Stimulated activated CD8-positive, alpha-beta memory T cell treated with anti-CD3 and anti-CD28 coated beads, Interleukin-12 subunit alpha, Interleukin-12 subunit beta, amount 100 ng/mL, for 24 hours (primary cell): Measurements from ENCODE around the gene RBM7.

Experiments used
- DNase-seq: peaks from one replicate; pipeline ENCODE4 v3.0.0-alpha.2; 2020; ENCODE audit errors: extremely low read depth

The RBM7 gene

DNA sequence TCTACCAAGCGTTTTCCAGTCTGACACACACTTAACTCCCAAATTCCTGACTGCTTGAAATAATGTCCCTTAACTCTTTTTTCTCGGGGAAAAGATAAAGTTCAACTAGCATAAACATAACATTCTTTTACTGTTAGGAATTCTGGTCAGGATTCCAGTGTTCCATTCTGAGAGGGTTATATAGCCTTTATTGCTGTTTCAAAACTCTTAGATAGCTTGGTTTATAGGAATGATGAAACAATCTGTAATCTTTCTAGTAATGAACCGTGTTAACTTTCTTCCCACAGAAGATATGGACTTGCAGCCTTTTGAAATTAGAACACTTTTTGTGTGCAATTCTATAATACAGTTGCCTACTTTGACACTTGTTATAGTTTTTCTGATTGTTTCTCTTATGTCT lies 47.4 kb downstream of the RBM7 start:
- no peak for DNase-seq

DNA sequence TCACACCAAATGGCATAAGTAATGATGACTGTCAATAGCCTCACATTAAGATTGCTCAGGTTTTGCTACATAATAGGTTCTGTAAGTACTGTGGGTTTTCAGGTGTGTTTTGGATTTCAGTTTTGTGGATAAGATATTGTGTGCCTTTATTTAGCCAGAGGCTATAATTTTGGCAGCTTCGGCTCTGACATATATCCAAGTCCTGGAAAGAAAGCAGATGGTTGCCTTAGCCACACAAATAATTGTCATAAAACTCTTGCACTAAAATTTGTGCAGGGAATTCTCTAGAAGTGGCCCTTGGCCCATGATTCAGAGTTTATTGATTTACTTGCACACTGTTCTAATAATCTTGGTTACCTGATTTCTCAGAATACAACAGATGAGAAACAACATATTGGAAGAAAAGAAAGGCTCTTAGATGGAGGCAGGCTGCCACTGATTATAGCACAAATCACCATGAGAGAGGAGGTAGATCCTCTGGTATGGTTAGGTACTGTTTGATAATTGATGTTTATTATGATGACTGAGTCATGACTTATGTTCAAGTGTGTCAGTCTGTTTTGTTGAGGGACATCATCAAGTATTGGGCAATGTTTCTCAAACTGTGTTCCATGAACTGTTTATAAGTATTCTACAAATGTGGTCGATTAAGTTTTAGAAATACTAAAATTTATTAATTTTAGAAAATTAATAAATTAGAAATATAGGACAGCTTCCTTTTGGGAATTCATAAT lies 48.5 kb downstream of the RBM7 start:
- no peak for DNase-seq

DNA sequence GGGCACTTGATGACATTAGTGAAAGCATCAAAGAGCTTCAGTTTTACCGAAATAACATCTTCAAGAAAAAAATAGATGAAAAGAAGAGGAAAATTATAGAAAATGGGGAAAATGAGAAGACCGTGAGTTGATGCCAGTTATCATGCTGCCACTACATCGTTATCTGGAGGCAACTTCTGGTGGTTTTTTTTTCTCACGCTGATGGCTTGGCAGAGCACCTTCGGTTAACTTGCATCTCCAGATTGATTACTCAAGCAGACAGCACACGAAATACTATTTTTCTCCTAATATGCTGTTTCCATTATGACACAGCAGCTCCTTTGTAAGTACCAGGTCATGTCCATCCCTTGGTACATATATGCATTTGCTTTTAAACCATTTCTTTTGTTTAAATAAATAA lies 49.4 kb downstream of the RBM7 start:
- DNase-seq, result no peak

DNA sequence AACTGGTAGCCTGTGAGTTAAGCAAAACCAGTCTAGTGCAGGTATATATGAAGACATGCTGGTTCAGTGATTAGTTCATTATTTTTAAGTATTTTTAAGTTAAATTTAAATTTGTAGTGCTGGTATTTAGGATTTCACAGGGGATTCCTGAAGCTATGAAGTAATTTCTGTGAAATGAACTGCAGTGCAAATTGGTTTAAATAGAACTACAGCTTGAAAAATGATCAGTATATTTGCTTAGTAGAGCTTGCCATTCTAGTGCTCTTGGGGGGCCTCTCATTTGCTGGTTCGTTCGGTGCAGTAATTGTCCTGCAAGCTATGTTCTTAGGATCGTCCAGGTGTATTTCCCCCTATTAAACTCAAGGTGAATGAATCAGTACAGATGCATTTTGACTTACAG lies 51.9 kb downstream of the RBM7 start:
- DNase-seq, result no peak
